ENCODE results near the gene ECT2. TPM values are rescaled to one million over a fixed set of nuclear protein-coding genes. Genes with fewer than 3 reads are reported as not detected.

The ECT2 gene
- total and polyA plus RNA-seq, 7 donors, result 1.9 to 6.9 (median 2.2) TPM

DNA sequence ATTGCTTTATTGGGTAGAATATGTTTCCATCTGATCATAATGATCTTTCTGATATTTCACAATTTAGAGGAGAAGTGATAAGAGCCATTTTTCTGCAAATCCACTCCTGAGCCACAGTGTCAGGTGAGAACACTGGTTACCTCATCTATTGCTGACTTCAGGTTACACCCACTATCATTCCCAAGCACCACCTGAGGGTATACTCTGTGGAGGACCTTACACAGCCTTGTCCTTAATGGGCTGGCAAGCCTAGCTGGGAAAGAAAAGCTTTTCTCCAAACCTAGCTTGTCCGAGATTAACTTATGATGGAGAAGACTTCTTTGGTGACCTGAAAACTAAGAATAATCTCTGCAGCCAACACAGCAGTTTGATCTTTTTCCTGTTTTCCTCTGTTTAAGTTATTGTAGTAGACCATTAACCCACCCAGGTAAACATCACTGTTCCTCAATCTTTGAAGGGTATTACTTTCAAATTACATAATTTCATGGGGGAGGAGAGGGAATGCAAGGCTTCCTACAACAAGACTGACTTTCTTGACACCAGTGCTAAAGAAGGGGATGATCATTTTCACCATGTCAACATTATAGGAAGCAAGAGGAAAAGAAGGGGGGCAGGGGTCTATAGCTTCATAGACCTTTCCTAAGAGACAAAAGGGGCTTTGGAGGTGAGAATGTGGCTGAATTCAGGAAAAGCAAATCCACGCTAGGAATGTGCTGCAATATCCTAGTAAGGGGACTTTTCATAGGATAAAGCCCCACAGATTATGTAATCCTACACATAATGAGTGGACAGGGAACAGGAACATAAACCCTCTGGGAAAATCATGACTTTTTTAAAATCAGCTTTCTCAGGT is 41.4 kb upstream of the ECT2 start:
- Histone ChIP-seq H3K9me3 (no peaks in the 10 kb centered on the region), H3K4me1 (peaks cover 6% of the 10 kb centered on the region), H3K4me3 (peak overlapping the region; percentile 97), H3K36me3 (ENCODE audit: insufficient read depth in 1 of 2, low read depth in 1 of 2) (no peaks in the 10 kb centered on the region), H3K27me3 (ENCODE audit: insufficient read depth in 3 of 3, low read length in 2 of 3) (no peaks in the 10 kb centered on the region), H3K27ac (no peak overlapping the region)
- no peak for DNase-seq
- WGBS, 3 donors, result 84 to 87% (median 87%) methylated on average over 2 of the region's 2 CpGs
- no peak for ATAC-seq
- TF ChIP-seq, protein P1, sequence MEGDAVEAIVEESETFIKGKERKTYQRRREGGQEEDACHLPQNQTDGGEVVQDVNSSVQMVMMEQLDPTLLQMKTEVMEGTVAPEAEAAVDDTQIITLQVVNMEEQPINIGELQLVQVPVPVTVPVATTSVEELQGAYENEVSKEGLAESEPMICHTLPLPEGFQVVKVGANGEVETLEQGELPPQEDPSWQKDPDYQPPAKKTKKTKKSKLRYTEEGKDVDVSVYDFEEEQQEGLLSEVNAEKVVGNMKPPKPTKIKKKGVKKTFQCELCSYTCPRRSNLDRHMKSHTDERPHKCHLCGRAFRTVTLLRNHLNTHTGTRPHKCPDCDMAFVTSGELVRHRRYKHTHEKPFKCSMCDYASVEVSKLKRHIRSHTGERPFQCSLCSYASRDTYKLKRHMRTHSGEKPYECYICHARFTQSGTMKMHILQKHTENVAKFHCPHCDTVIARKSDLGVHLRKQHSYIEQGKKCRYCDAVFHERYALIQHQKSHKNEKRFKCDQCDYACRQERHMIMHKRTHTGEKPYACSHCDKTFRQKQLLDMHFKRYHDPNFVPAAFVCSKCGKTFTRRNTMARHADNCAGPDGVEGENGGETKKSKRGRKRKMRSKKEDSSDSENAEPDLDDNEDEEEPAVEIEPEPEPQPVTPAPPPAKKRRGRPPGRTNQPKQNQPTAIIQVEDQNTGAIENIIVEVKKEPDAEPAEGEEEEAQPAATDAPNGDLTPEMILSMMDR (IDR thresholded peaks at IDR 0.05), result no peak
- intact Hi-C loops (cut with DNase I), result no loop called here

DNA sequence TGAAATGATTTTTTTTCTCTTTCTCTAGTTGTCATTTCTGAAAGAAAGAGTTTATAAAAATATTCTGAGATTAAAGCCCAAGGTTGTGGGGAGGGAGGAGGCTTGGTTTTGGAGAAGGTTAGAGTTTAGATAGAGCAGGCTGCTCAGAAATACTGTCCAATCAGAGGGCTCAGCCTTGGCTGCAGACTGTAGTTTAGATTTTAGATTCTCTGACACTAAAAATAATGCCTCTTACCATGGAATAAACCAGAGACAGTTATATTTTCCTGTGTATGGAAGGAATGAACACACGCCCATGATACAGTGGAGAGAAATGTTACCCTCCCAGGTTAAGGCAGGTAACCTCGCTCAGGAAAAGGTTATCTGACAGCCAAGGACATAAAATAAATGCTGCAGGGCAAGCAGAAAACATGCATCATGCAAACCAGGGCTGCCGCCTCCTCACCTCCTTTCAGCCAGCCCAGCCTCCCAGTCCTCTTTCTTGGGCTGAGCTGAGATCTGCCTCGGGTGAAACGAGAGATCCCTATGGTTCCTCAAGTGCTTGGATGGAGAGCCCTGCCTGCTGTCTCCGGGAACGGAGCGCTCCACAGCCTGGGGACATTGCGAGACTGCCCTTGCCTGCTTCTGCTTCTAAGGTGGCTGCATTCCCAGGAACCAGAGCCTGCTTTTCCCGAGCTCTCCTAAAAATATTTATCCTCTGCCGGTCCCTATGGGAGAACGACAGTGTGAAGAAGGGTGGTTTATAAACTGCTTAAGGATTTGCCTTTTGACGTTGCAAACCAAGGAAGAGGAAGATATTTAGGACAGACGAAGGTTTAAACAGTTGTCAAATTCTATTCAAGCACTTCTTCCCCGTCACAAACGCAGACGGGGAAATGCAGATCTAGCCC is 40.5 kb upstream of the ECT2 start:
- ATAC-seq (peak; percentile 53 to 79 (median 57)), DNase-seq (peak; percentile 49 to 72)
- Histone ChIP-seq H3K4me3 (peak overlapping the region; percentile 97), H3K27ac (peak overlapping the region; percentile 87), H3K27me3 (ENCODE audit: insufficient read depth in 3 of 3, low read length in 2 of 3) (no peaks in the 10 kb centered on the region), H3K9me3 (no peaks in the 10 kb centered on the region), H3K36me3 (ENCODE audit: insufficient read depth in 1 of 2, low read depth in 1 of 2) (no peaks in the 10 kb centered on the region), H3K4me1 (peaks cover 6% of the 10 kb centered on the region)
- TF ChIP-seq, protein P1 (IDR thresholded peaks at IDR 0.05), result no peak
- 1 to 2% (median 1%) methylated on average over 17 of the region's 17 CpGs for WGBS, 3 donors
- intact Hi-C loops (cut with DNase I), result loop anchor here (2.0 to 5.0 kb wide), 3 partner anchors 33 to 41 kb away; partner anchors contain the start of gene ECT2 (in 1 of the 2)

DNA sequence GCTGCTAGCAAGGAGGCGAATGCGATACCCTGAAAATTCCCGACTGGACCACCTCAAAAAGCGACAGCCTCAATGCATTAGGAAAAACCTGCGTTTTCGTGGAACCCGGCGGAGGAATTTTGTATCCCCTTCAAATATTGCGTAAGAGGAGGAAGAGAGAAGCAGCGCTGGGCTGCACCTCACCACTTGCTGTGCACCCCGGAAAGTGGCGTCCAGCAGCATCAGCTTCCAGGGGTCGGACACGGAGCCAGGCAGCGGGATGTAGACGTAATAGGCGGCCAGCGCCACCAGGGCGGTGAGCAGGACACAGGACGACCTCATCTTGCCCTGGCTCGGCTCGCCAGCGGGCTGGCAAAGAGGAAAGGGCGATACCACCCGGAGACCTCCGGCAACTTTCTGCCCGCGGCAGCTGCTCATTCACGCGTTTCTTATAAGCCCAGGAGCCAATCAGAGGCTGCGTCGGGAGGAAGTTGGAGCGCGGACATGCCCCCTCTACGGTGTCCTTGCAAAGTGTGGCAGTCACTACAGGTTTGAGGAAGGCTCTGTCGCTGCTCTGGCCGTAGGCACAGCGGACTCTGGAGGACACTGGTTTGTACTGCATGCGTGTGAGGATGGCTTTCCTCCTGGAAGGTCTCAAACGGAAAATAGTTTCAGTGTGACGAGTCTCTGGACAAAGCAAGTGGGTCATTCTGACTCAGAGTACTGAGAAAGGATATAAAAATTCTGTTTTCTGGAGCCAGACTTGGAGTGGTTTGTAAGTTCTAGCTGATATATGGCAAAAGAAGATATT is 39.7 kb upstream of the ECT2 start, which contains the start of gene NCEH1:
Gene NCEH1 (minus strand): TSS at position 404 of the 790 bp plus-strand sequence. CDS start 83 bp downstream, at position 321.
- H3K4me1 ChIP-seq, result peaks cover 6% of the 10 kb centered on the region
- H3K27ac ChIP-seq, result peak within 1 kb of the TSS; percentile 87
- H3K36me3 ChIP-seq (ENCODE audit: insufficient read depth in 1 of 2, low read depth in 1 of 2), result no peaks in the 10 kb centered on the region
- ATAC-seq, result peak; percentile 99 to 100 (median 99)
- TF ChIP-seq, protein P1 (IDR thresholded peaks at IDR 0.05), result peak; percentile 92
- intact Hi-C loops (cut with DNase I), result loop anchor here (2.0 to 5.0 kb wide), 3 partner anchors 34 to 40 kb away; partner anchors contain the start of gene ECT2 (in 1 of the 2)
- 0 to 1% (median 0%) methylated on average over 41 of the region's 41 CpGs for WGBS, 3 donors
- DNase-seq, result peak; percentile 89 to 93
- no peaks in the 10 kb centered on the region for H3K9me3 ChIP-seq
- H3K27me3 ChIP-seq (ENCODE audit: insufficient read depth in 3 of 3, low read length in 2 of 3), result no peaks in the 10 kb centered on the region
- peak within 1 kb of the TSS; percentile 97 for H3K4me3 ChIP-seq

DNA sequence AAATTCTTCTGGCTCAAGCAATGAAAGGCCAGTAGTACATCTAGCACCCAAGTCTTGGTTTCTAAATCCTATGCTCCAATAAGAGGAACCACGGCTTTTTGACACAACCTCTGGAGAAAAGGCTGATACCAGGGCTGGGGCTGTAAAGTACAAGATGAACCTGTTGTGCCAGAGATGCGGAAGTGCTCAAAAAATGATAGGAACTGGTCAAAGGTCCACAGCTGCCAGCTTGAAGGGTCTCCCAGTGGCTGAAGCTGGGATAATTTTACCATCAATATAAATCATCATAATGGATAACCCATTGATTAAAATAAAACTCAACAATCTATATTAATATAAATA is 39.1 kb upstream of the ECT2 start:
- intact Hi-C loops (cut with DNase I), result loop anchor here (2.0 to 5.0 kb wide), 3 partner anchors 34 to 39 kb away; partner anchors contain the start of gene ECT2 (in 1 of the 2)
- no peaks in the 10 kb centered on the region for H3K36me3 ChIP-seq (ENCODE audit: insufficient read depth in 1 of 2, low read depth in 1 of 2)
- WGBS, 3 donors, result 12 to 19% (median 13%) methylated on average over 2 of the region's 2 CpGs

More for the DNA sequence above, 39.1 kb upstream of the ECT2 start:
- H3K27me3 ChIP-seq (ENCODE audit: insufficient read depth in 3 of 3, low read length in 2 of 3), result no peaks in the 10 kb centered on the region
- H3K9me3 ChIP-seq, result no peaks in the 10 kb centered on the region
- H3K27ac ChIP-seq, result peak overlapping the region; percentile 87
- peak overlapping the region; percentile 97 for H3K4me3 ChIP-seq
- no peak for DNase-seq
- peaks cover 6% of the 10 kb centered on the region for H3K4me1 ChIP-seq
- TF ChIP-seq, protein P1 (IDR thresholded peaks at IDR 0.05), result no peak
- ATAC-seq, result peak in 1 of 4 donors; percentile 14
